ENCODE results near the gene CORO7.
A peak's percentile ranks its signal among the peaks of the same experiment; 100 is the strongest.

Gene CORO7

GRCh38 chr16:4373356-4373908 is 43.0 kb downstream of the CORO7 start:
- Histone ChIP-seq H3K9me3 (ENCODE audit: severe bottlenecking) (no peaks in the 10 kb centered on the region), H3K4me3 (ENCODE audit: low read depth, low read length) (no peak overlapping the region), H3K36me3 (no peaks in the 10 kb centered on the region), H3K27me3 (ENCODE audit: insufficient read depth, low read depth, severe bottlenecking) (no peaks in the 10 kb centered on the region), H3K27ac (no peak overlapping the region)
- TF ChIP-seq CTCF (IDR thresholded peaks at IDR 0.05; ENCODE audit: low read depth, low read length) = no peak
- DNase-seq = no peak

- Histone ChIP-seq H3K36me3 (no peaks in the 10 kb centered on the region), H3K27me3 (ENCODE audit: insufficient read depth, low read depth, severe bottlenecking) (no peaks in the 10 kb centered on the region), H3K27ac (no peak overlapping the region), H3K9me3 (ENCODE audit: severe bottlenecking) (no peaks in the 10 kb centered on the region), H3K4me3 (ENCODE audit: low read depth, low read length) (no peak overlapping the region)
- no peak for DNase-seq
- TF ChIP-seq CTCF (IDR thresholded peaks at IDR 0.05; ENCODE audit: low read depth, low read length) = no peak
These were observed 43.6 kb downstream of the CORO7 start for GRCh38 chr16:4372578-4373355.

GRCh38 chr16:4372001-4372577 is 44.3 kb downstream of the CORO7 start:
- no peak overlapping the region for H3K4me3 ChIP-seq (ENCODE audit: low read depth, low read length)
- DNase-seq = no peak
- H3K27me3 ChIP-seq (ENCODE audit: insufficient read depth, low read depth, severe bottlenecking) = no peaks in the 10 kb centered on the region
- no peaks in the 10 kb centered on the region for H3K9me3 ChIP-seq (ENCODE audit: severe bottlenecking)
- H3K27ac ChIP-seq = no peak overlapping the region
- no peak for TF ChIP-seq CTCF (IDR thresholded peaks at IDR 0.05; ENCODE audit: low read depth, low read length)
- H3K36me3 ChIP-seq = no peaks in the 10 kb centered on the region

GRCh38 chr16:4371357-4372000 is 44.9 kb downstream of the CORO7 start, which contains the start of gene VASN:
TSS of gene VASN (plus strand) at chr16:4371848. CDS start at chr16:4380878, 9,030 bp downstream.
- Histone ChIP-seq H3K27me3 (ENCODE audit: insufficient read depth, low read depth, severe bottlenecking) (no peaks in the 10 kb centered on the region), H3K9me3 (ENCODE audit: severe bottlenecking) (no peaks in the 10 kb centered on the region), H3K27ac (peak within 1 kb of the TSS; percentile 47), H3K4me3 (ENCODE audit: low read depth, low read length) (no peak within 1 kb of the TSS), H3K36me3 (no peaks in the 10 kb centered on the region)
- DNase-seq = no peak
- no peak for TF ChIP-seq CTCF (IDR thresholded peaks at IDR 0.05; ENCODE audit: low read depth, low read length)

- no peak for TF ChIP-seq CTCF (IDR thresholded peaks at IDR 0.05; ENCODE audit: low read depth, low read length)
- no peaks in the 10 kb centered on the region for H3K9me3 ChIP-seq (ENCODE audit: severe bottlenecking)
- no peaks in the 10 kb centered on the region for H3K27me3 ChIP-seq (ENCODE audit: insufficient read depth, low read depth, severe bottlenecking)
- no peak overlapping the region for H3K4me3 ChIP-seq (ENCODE audit: low read depth, low read length)
- peak overlapping the region; percentile 47 for H3K27ac ChIP-seq
- peak; percentile 63 for DNase-seq
- H3K36me3 ChIP-seq = no peaks in the 10 kb centered on the region
These were observed 45.6 kb downstream of the CORO7 start for GRCh38 chr16:4370570-4371356.
